Neural cell (in vitro differentiated cells): Measurements from ENCODE around the gene ZC3H12A. TPM values are rescaled to one million over a fixed set of nuclear protein-coding genes. Genes with fewer than 3 reads are reported as not detected.

ENCODE experiments used
- H2AFZ ChIP-seq: fragments of 200-600, 300-800 bp; sonication (generic), shearing (Covaris generic); 2 replicates; pipeline ENCODE4 v1.6.0; 2014; ENCODE audit warnings: low read depth, mild to moderate bottlenecking, antibody characterized with exemption, low read length, moderate library complexity
- H3F3A ChIP-seq: fragments of 200-600 bp; shearing (Covaris generic); 2 replicates; pipeline ENCODE4 v1.6.1; 2016; ENCODE audit warnings: mild to moderate bottlenecking, moderate library complexity, mixed read lengths, antibody characterized with exemption, low read length; ENCODE audit not compliant: insufficient read depth, poor library complexity, severe bottlenecking
- H3K27ac ChIP-seq: fragments of 200-600, 300-800 bp; sonication (generic), shearing (Covaris generic); 2 replicates; pipeline ENCODE4 v1.5.1; 2014; ENCODE audit warnings: mild to moderate bottlenecking, low read length, moderate library complexity
- H3K27me3 ChIP-seq: fragments of 300-800, 200-600 bp; sonication (generic), shearing (Covaris generic); 2 replicates; pipeline ENCODE4 v1.6.0; 2014; ENCODE audit warnings: mild to moderate bottlenecking, low read depth, low read length, moderate library complexity; ENCODE audit not compliant: insufficient read depth
- H3K36me3 ChIP-seq: fragments of 300-800, 200-600 bp; sonication (generic), shearing (Covaris generic); 2 replicates; pipeline ENCODE4 v1.5.1; 2014; ENCODE audit warnings: mild to moderate bottlenecking, antibody characterized with exemption, low read length, moderate library complexity; ENCODE audit not compliant: insufficient read depth
- H3K4me2 ChIP-seq: fragments of 300-800, 200-600 bp; sonication (generic), shearing (Covaris generic); 2 replicates; pipeline ENCODE4 v1.6.0; 2014; ENCODE audit warnings: mild to moderate bottlenecking, low read length
- H3K4me3 ChIP-seq: fragments of 300-800, 200-600 bp; sonication (generic), shearing (Covaris generic); 2 replicates; pipeline ENCODE4 v1.5.1; 2014; ENCODE audit warnings: mild to moderate bottlenecking, low read length, moderate library complexity
- H3K79me2 ChIP-seq: fragments of 200-600 bp; shearing (Covaris generic); replicated peaks from 2 replicates; pipeline ENCODE4 v1.6.0; 2014; ENCODE audit warnings: mild to moderate bottlenecking, low read length, moderate library complexity; ENCODE audit not compliant: insufficient read depth
- H3K9ac ChIP-seq: fragments of 300-800, 200-600 bp; sonication (generic), shearing (Covaris generic); 2 replicates; pipeline ENCODE4 v1.6.1; 2016; ENCODE audit warnings: mild to moderate bottlenecking, low read length, mixed read lengths
- H3K9me2 ChIP-seq: fragments of 200-600 bp; shearing (Covaris generic); 2 replicates; pipeline ENCODE4 v1.6.1; 2016; ENCODE audit warnings: mild to moderate bottlenecking, low read length, mixed read lengths; ENCODE audit not compliant: insufficient read depth
- H3K9me3 ChIP-seq: fragments of 200-600, 300-800 bp; sonication (generic), shearing (Covaris generic); 2 replicates; pipeline ENCODE4 v1.6.1; 2016; ENCODE audit warnings: mild to moderate bottlenecking, mixed run types, low read length, moderate library complexity, mixed read lengths
- H4K20me1 ChIP-seq: fragments of 200-600 bp; shearing (Covaris generic); 2 replicates; pipeline ENCODE4 v1.6.1; 2016; ENCODE audit warnings: mild to moderate bottlenecking, mixed run types; ENCODE audit not compliant: insufficient read depth
- EP300 ChIP-seq: fragments of 450-650 bp; conservative IDR thresholded peaks from 2 replicates; pipeline ENCODE4 v1.6.1; 2014; ENCODE audit warnings: antibody characterized with exemption, mild to moderate bottlenecking, moderate library complexity; ENCODE audit not compliant: poor library complexity, severe bottlenecking
- EZH2 ChIP-seq: fragments of 200-600, 300-800 bp; shearing (Covaris generic), sonication (generic); IDR thresholded peaks from 2 replicates; pipeline ENCODE4 v1.6.1; 2014; ENCODE audit warnings: antibody characterized with exemption, low read length, borderline replicate concordance, mild to moderate bottlenecking; ENCODE audit not compliant: insufficient read depth, poor library complexity, severe bottlenecking
- MXI1 ChIP-seq: fragments of 450-650 bp; conservative IDR thresholded peaks from 2 replicates; pipeline ENCODE4 v1.6.1; 2014; ENCODE audit warnings: antibody characterized with exemption, mild to moderate bottlenecking; ENCODE audit not compliant: poor library complexity, severe bottlenecking
- POLR2AphosphoS5 ChIP-seq: IDR thresholded peaks from 2 replicates; pipeline ENCODE4 v1.6.1; 2012
- RAD21 ChIP-seq: fragments of 450-650 bp; conservative IDR thresholded peaks from 2 replicates; pipeline ENCODE4 v1.6.1; 2014; ENCODE audit warnings: antibody characterized with exemption, mild to moderate bottlenecking, moderate library complexity
- SMC3 ChIP-seq: fragments of 450-650 bp; conservative IDR thresholded peaks from 2 replicates; pipeline ENCODE4 v1.6.1; 2014; ENCODE audit warnings: antibody characterized with exemption, mild to moderate bottlenecking, moderate library complexity; ENCODE audit not compliant: poor library complexity
- TAF1 ChIP-seq: IDR thresholded peaks from 2 replicates; pipeline ENCODE4 v1.6.1; 2012; ENCODE audit warnings: low read depth
- polyA plus RNA-seq: library from polyadenylated mRNA; depleted of rRNA; stranded (reverse); fragments of >200 nt; gene quantifications from 2 replicates; pipeline ENCODE4 v1.2.3, GENCODE V29; 2014
- TF ChIP-seq, protein P1 (sequence below): IDR thresholded peaks from 2 replicates; pipeline ENCODE4 v1.6.1; 2012; ENCODE audit warnings: borderline replicate concordance
- TF ChIP-seq, protein P2 (sequence below): fragments of 450-650 bp; IDR thresholded peaks from 2 replicates; pipeline ENCODE4 v1.5.1; 2014; ENCODE audit warnings: antibody characterized with exemption, mild to moderate bottlenecking, moderate library complexity; ENCODE audit not compliant: poor library complexity, severe bottlenecking

The ZC3H12A gene
- polyA plus RNA-seq, 1 donor from 2014 or later = not detected

DNA sequence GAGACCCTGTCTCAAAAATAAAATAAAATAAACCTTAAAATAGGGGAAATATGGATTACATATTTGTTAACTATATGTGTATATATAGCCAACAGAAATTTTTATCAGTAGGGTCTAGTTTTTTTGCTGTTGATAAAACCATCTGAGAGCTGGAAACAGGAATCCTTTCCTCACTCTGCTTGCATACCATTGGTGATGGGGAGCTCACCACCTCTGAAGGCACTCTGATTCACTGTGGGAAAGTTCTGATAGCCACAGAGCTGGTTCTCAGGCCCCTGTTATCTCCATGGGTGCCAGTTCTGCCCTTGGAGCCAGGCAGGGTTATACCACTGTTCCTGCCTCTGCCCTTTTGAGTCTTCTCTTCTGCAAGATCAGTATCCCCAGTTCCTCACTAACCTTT, 17.8 kb upstream of the ZC3H12A start:
- Histone ChIP-seq H3K9ac (no peak overlapping the region), H4K20me1 (no peaks in the 10 kb centered on the region), H3K4me2 (no peak overlapping the region), H3K27ac (no peak overlapping the region), H3F3A (no peaks in the 10 kb centered on the region), H3K79me2 (no peaks in the 10 kb centered on the region), H3K4me3 (no peak overlapping the region), H3K9me3 (no peaks in the 10 kb centered on the region), H2AFZ (no peak overlapping the region), H3K36me3 (no peaks in the 10 kb centered on the region), H3K27me3 (no peaks in the 10 kb centered on the region), H3K9me2 (no peaks in the 10 kb centered on the region)
- no peak for TF ChIP-seq EZH2
- TF ChIP-seq, protein P1, sequence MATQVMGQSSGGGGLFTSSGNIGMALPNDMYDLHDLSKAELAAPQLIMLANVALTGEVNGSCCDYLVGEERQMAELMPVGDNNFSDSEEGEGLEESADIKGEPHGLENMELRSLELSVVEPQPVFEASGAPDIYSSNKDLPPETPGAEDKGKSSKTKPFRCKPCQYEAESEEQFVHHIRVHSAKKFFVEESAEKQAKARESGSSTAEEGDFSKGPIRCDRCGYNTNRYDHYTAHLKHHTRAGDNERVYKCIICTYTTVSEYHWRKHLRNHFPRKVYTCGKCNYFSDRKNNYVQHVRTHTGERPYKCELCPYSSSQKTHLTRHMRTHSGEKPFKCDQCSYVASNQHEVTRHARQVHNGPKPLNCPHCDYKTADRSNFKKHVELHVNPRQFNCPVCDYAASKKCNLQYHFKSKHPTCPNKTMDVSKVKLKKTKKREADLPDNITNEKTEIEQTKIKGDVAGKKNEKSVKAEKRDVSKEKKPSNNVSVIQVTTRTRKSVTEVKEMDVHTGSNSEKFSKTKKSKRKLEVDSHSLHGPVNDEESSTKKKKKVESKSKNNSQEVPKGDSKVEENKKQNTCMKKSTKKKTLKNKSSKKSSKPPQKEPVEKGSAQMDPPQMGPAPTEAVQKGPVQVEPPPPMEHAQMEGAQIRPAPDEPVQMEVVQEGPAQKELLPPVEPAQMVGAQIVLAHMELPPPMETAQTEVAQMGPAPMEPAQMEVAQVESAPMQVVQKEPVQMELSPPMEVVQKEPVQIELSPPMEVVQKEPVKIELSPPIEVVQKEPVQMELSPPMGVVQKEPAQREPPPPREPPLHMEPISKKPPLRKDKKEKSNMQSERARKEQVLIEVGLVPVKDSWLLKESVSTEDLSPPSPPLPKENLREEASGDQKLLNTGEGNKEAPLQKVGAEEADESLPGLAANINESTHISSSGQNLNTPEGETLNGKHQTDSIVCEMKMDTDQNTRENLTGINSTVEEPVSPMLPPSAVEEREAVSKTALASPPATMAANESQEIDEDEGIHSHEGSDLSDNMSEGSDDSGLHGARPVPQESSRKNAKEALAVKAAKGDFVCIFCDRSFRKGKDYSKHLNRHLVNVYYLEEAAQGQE = no peak

DNA sequence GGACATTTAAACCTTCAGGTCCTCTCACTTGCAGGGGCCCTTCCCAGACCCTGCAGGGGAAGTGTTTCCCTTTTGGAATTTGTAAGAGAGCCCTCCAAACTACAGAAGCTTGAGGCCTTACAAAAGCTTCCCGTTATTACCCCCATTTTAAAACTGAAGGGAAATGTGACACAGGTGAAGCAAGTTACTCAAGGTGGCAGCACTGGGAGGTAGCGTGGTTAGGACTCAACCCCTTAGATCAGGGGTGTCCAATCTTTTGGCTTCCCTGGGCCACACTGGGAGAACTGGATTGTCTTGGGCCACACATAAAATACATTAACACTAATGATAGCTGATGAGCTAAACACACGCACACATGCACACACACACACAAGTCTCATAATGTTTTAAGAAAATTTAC, 15.8 kb upstream of the ZC3H12A start:
- Histone ChIP-seq H3K27ac (no peak overlapping the region), H3K9ac (no peak overlapping the region), H3F3A (no peaks in the 10 kb centered on the region), H3K36me3 (no peaks in the 10 kb centered on the region), H3K9me2 (no peaks in the 10 kb centered on the region), H3K27me3 (no peaks in the 10 kb centered on the region), H2AFZ (no peak overlapping the region), H3K79me2 (no peaks in the 10 kb centered on the region), H4K20me1 (no peaks in the 10 kb centered on the region), H3K9me3 (no peaks in the 10 kb centered on the region), H3K4me3 (no peak overlapping the region), H3K4me2 (no peak overlapping the region)
- TF ChIP-seq MXI1 (no peak), SMC3 (no peak), POLR2AphosphoS5 (no peak), RAD21 (no peak), TAF1 (no peak), EP300 (no peak), EZH2 (no peak)
- TF ChIP-seq, protein P2, sequence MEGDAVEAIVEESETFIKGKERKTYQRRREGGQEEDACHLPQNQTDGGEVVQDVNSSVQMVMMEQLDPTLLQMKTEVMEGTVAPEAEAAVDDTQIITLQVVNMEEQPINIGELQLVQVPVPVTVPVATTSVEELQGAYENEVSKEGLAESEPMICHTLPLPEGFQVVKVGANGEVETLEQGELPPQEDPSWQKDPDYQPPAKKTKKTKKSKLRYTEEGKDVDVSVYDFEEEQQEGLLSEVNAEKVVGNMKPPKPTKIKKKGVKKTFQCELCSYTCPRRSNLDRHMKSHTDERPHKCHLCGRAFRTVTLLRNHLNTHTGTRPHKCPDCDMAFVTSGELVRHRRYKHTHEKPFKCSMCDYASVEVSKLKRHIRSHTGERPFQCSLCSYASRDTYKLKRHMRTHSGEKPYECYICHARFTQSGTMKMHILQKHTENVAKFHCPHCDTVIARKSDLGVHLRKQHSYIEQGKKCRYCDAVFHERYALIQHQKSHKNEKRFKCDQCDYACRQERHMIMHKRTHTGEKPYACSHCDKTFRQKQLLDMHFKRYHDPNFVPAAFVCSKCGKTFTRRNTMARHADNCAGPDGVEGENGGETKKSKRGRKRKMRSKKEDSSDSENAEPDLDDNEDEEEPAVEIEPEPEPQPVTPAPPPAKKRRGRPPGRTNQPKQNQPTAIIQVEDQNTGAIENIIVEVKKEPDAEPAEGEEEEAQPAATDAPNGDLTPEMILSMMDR = no peak
- TF ChIP-seq, protein P1 = no peak
